ENCODE results near the gene IFIT5.
"Not testable (repeated sequence)": the region's sequence is repeated elsewhere in the genome, so short reads cannot be mapped to it uniquely, and the experiment has no call there.

The IFIT5 gene, protein sequence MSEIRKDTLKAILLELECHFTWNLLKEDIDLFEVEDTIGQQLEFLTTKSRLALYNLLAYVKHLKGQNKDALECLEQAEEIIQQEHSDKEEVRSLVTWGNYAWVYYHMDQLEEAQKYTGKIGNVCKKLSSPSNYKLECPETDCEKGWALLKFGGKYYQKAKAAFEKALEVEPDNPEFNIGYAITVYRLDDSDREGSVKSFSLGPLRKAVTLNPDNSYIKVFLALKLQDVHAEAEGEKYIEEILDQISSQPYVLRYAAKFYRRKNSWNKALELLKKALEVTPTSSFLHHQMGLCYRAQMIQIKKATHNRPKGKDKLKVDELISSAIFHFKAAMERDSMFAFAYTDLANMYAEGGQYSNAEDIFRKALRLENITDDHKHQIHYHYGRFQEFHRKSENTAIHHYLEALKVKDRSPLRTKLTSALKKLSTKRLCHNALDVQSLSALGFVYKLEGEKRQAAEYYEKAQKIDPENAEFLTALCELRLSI

DNA sequence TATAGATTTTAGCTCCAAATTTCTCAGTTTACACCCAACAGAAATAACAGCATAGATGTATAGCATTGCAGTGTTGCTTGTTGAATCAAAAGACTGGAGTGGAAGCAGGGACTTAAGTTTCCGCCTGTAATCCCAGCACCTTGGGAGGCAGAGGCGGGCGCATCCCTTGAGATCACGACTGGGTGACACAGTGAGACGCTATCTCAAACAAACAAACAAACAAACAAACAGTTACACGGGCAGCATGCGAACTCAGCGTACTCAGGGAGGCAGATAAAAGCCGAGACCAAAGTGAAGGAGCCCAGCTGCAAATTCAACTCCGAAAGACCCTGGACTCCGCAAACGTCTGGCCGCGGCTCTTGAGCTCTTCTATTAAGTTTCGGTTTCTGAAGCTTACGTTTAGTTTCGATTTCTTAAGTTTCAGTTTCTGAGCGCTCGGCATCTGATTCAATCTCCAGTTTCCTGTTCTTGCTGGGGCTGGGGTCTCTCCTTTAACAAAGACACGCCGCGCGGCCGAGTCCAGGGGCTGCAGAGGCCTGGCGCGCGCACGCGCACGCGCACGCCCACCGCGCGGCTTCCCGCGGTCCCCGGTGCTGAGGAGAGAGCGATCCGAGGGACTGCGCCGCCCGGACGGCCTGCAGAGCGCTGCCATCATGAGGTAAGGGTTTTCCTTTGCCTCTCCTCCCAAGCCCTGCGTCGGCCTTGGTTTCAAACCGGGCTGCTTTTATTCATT lies at the start of gene IFIT5:
Gene IFIT5 (plus strand): TSS at position 423 of the 733 bp plus-strand sequence. CDS start 231 bp downstream, at position 654.
- peak; percentile 63 for DNase-seq

DNA sequence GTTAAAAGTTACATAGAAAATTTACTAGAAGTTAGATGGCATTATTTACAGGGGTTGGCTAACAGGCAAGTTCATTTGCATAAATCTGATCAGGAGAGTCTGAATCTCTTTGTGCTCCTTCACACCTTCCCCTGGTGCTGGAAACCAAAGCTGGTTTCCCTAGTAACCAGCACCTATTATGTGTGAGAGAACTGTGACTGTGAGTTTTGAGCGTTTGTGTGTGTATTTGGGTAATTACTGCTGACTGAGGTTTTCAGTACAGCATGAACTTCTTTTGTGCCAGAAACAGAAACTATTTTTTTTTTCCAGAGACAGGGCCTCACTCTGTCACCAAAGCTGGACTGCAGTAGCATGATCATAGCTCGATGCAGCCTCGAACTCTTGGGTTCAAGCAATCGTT lies 46.8 kb upstream of the IFIT5 start:
- no peak for DNase-seq

DNA sequence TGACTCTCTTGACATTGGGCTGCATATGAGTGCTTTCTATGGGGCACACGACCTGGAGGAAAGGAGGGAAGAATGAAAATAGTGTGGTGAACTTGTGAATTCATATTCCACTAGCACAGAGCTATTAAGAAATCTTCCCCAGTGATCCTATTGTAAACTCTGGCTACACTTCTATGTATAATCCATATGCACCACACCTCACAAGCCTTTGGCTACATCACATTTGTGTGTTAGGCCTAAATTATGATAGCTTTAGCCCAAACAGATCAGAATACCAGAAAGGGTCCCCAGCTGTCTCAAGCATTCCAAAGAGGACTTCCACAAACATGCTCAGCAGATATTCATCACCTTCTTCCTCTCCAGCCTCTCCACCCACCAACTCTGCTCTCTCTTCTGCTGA lies 46.2 kb upstream of the IFIT5 start:
- DNase-seq, result no peak

DNA sequence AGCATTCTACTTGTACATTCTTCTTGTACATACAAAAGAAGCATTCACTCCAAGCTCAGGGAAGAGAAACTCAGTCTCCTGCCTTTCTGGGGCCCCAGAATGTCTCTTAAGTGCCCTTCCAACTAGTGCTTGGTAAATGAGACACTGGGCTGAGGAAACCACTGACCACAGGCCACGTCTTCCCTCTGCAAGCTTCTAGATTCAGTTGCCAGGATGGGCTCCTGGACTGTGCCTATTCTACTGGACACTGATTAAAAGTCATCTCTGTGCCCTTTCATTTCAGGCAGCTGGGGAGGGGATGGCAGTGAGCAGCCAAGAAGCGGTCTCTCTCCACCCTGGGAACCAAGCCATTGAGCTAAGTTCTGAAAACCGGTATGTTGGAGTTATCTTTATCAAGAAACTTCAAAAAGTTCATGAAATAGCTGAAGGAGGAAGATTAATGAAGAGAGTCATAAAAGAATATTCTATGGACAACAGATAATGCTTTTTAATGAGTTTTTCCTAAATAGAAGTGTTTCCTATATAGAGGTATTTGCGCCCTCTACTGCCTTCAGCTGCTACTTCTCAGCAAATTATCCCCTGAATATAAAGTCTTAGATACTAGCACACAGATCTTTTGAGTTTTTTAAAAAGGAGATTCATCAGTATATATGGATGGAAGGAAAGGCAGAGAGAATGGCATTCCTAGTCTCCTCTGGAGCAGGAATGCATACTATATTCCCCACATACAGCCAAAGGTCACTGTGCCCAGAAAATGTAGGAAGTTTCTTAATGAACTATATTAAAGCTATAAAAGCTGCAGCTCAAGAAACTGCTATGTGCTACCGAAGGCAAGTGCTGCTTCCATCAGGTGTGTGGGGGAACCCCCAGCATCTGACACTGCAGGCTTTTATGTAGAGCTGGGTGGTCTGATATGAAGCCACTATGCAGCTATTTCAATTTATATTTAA lies 44.9 kb upstream of the IFIT5 start:
- peak; percentile 77 for DNase-seq

DNA sequence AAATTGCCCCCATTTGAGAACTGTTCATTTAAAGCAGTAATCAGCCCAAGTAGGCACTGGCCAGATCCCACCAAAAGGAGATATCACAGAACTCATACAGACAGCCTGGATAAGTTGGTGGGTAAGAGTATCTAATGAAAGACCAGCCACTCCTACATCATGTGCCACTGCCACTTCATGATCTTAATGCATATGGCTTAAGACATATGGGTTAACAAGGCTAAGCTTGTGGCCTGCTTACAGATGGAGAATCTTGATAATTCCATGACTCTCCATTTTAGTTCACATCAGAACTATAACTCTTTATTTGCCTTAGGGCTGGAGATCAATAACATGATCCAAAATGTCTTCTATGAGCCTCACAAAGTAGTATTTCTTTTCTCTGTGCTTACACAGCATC lies 43.3 kb upstream of the IFIT5 start:
- peak; percentile 89 for DNase-seq

DNA sequence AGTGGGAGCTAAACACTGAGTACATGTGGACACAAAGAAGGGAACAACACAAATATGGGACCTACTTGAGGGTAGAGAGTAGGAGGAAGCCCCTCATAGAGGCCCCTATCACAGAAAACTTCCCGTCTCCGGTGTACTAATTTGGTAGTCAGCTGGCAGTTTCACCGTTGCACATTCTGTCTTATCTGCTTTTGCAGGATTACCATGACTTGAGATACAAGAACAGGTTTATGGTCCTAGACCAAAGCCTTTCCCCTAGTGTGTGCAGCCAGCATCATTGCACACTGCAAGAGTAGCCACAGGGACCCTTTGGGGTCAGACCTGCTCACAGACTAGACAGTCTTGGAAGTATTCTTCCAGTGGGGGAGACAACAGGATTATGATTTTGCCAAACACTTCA lies 42.4 kb upstream of the IFIT5 start:
- peak; percentile 73 for DNase-seq

DNA sequence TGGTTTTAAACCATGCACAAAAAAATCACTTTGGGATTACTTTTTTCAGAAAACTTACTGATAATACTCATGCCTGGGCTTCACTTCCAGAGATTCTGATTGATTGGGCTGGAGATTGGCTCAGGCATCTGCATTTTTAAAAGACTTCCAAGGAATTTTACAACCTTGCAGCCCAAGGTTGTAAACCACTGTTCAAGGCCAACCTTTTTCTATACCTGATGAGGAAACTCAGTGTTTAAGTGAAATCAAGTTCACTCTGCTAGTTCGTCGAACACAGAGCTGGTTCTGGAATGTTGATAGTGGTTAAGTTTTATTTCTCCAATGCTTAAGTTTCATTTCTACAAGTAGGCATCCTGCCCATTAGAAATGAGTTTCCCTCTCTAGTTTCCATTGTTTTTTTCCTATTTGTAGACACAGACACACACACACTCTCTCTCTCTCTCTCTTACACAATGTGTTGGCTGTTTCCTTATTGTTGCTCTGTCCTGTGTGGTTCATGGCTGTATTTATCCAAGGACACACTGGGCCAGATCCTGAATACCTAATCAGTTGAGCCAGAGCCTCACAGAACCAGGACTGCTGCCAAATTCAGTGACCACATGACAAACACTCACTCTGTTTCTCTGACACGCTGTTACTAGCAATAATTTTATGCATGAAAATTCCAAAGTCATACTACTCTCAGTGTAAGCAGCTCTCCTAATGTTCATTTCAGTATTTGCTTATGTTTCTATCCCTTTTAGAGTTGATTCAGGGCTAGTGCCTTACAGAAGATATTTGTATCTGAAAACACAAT lies 40.3 kb upstream of the IFIT5 start:
- DNase-seq, result peak; percentile 94

DNA sequence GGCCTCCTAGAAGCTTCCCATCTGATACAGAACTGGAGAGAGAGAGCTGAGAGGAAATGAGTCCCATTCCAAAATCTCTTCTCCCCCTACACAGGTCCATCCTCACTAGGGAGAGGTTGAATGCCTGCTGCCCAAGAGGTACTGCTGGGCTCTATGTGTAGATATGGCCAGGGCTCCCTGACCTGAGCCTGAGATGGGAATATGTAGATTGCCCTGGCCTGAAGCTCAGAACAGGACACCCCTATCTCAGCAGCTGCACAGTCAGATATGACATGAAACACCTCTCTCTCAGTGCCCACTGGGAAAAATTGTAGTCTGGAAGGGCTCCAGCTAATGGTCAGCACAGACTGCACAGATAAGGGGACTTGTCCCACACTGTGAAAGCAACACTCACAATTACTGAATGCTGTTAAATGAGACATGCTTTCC lies 39.6 kb upstream of the IFIT5 start:
- DNase-seq, result peak; percentile 93

DNA sequence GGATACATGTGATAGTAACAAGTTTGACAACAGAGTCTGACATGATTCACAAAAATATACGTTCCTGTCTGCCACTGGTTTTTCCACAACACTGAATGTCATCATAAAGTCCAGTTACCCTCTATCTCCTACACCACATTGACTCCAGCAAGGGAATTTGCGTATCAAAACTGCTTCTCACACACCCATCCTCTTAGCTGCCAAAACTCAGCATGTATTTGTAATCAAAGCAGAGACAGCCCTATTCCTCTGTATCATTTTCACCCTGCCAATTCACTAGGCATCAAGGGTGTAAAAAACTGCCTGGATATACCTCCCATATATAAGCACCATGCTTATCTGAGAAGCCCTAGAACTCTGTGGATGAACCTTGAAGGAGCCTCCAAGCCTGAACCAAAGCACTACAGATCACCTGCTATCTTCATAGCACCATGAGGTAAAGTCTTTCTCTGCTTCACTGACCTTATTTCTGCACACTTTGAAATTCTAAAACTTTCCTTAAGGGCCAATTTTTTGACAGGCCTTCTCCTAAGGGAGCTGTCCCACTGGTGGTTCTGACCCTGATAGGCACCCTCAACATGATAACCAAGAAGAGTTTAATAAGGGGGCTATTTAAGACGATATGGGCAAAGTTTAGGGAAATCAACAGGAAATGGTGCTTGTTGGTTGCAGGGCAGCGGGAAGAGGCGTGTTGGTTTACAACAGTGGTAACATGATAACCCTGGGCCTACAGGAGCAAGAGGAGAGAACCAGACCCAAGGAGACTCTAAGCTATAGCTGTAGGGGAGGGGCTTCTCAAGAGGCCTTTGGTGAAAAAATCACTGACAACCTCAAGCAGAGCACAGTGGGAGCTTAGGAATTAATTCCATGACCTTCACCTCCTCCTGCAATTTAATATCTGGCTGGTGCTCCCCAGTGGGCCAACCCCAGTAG lies 36.4 kb upstream of the IFIT5 start, which contains the start of gene IFIT1B:
Gene IFIT1B (plus strand): TSS at position 352 of the 933 bp plus-strand sequence. CDS start 80 bp downstream, at position 432.
- peak; percentile 89 for DNase-seq

DNA sequence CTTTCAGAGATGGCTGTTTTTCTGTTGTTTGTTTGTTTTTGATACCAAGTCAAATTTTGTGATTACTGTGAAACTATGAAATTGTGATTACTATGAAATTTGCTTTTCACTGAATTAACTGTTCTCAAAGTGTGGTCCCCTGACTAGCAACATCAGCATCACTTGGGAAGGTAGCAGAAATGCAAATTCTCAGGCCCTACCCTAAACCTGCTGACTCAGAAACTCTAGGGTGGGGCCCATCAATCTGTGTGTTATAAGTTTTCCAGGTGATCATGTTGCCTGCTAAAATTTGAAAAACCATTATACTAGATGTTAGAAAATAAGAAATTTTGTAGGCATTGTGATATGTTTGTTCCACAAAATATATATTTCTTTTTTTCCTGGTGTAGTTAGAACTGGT lies 35.3 kb upstream of the IFIT5 start:
- DNase-seq, result no peak

DNA sequence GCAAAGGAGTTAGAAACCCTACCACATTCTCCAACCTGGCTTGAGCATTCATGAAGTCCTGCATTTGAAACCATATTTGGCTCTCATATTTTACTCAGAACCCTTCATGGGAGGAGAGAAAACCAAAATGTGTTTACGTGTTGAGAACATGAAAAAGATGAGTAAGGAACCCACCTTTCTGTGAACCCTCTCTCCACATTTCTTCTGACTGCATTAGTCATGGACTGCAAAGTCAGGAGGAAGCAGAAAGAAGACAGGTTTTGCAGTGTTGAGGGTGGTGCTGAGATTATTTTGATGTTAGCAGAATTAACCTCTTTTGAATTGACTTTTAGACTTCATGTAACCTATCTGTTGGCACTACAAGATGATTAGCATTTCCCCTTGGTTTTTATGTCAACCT lies 31.6 kb upstream of the IFIT5 start:
- DNase-seq, result no peak

DNA sequence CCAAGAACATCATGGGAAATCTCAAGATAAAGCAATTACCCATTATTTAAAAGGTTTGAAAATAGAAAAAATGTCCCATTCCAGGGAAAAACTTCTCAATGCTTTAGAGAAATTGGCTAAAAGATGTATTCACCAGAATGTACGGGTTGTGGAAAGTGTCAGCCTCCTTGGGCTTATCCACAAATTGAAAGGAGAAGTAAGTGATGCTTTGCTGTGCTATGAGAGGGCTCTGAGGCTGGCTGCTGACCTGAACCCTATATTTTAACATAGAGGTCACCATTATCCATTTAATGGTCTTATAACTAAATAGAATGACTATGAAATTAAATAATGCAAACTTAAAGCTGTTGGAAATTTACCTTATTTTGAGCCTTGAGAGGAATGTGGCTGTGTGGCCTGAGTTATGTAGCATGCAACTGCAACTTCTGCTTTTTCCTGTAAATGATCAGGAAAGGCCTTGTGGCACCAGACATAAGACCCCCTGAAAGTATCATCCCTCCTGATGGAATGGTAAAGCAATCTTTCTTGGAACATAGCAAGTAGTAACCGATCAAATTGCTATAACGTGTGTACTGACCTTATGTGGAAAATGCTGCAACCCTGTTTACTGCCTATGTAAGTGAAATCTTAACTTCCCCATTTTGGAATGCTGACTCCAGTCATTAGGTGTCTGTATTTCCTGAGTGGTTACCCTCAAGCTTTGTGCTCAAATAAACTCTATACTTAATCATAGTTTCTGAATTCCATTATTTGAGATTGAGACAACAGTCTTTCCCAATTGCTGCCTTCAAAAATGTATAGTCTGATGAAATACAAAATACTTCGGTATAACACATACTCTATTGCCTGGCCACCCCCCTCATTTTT lies 29.7 kb upstream of the IFIT5 start:
- peak; percentile 31 for DNase-seq

DNA sequence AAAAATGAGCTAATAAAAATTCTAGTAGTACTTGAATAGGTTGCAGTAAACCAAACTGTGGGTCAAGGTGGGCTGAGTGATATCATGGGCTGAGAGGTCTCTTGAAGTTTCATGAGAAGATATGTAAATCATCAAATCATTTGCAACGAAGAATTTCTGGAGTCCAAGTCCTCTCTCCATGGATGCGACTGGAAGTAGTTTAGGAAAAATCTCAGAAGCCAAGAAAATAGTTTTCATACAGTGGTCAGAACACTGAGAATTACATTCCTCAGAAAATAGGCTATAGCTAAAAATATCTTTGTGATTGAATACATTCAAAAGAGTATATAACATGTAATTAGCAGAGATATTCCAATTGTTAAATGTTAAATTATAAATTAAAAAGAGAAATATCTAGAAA lies 25.6 kb upstream of the IFIT5 start:
- DNase-seq, result no peak

DNA sequence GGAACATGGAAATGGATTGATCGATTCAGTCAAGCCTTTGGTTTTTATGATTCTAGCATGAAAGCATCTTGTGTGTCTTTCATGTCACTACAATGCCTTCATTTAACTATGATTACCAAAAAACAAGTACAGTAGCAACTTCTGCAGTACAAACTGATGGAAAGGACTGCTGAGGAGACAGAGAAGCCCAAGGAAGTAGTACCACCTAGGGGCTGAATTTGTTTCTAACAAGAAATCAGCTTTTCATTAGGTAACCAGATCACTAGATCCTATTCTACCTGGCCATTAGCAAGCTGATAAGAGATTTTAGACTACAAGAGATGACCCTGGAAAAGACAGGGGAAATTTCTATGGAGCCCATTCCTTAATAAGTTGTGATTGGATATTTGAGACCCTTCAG lies 25.1 kb upstream of the IFIT5 start:
- DNase-seq, result peak; percentile 61

DNA sequence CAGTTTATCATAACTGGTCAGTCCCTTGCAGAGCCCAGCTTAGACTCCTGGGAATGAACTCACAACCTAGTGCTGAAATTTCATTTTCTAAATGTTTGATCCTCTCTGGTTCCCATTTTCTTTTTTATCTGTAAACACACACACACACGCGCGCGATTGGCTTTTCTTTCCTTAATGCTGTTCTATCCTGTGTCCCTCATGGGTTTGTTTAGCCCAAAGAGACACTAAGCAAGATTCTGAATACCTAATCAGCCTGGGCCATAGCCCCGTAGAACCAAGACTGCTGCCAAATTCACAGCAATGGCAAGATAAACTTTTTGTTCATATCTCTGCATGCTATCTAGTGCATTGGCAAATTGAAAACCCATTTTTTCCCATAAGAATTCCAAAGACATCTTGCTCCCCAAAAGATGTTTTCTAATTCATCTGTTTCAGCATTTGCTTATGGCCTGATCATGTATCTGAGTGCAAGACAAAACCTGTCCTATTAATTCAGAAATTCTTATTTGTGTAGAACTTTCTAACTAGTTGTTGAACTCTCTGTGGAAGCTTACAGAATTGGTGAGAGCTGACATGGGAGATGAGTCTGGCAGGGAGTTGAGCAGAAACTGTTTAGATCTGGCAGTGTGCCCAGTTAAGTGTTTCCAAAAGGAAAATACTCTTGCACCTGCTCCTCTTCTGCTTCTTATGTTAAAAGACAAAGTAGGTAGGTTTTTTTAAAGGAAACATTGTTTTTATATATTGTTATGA lies 23.7 kb upstream of the IFIT5 start:
- DNase-seq, result peak; percentile 81

DNA sequence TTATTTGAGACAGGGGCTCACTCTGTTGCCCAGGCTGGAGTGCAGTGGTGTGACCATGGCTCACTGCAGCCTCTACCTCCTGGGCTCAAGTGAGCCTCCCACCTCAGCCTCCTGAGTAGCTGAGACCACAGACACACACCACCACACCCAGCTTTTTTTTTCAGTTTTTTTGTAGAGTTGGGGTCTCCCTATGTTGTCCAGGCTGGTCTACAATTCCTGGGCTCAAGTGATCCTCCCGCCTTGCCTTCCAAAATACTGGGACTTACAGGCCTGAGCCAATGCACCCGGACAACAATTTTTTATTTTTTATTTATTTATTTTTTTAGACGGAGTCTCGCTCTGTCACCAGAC lies 23.2 kb upstream of the IFIT5 start:
- DNase-seq, result not testable (repeated sequence)

DNA sequence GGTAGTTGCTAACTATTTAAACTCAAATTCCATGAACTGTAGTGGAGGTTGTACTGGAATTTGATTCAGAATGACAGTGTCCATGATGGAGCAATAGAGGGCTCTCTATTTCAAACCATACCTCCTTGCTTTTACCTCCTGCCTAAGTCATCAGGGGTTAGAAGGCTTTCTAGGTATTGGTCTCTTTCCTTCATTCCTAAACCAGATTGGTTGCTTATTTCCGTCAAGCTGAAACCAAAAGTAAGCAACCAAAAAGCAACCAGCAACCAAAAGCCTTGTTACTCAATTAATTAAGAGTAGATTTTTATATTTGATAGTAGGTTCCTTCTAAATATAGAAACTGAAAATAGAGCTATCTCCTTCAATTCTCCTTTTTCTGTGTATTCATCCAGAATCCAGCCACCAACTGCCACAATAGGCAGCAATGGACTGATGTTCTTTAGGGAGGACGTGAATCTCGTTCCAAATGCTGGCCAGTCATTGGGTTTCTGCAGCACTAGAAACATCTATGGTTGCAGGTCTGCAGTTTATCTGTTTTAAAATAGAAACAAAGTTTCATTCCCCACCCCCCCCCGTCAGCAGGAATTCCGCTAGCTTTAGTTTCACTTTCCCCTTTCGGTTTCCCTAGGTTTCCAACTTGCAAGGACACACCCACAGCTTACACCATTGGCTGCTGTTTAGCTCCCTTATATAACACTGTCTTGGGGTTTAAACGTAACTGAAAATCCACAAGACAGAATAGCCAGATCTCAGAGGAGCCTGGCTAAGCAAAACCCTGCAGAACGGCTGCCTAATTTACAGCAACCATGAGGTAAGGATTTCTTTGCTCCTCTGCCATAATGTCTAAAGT lies 22.2 kb upstream of the IFIT5 start, which contains the start of gene IFIT1:
Gene IFIT1 (plus strand): TSS at position 717 of the 850 bp plus-strand sequence. CDS start 90 bp downstream, at position 807.
- peak; percentile 88 for DNase-seq

DNA sequence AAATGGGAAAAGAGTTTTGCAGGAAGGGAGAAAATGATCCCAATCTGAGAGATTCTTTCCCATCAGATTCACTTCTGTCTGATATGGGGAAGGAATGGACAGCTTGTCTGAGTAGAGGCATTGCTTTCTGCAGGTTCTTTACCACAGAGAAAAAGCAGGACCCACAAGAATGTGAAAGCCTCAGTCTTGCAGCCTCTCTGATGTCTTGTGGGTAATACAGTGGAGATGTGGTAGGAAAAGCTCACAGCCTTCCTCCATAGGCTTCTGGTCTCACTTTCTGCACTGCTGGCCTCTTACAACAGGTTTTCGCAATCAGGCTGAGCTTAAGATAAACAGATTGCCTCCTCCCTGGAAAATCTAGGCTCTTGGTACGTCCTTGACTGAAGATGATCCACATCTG lies 21.4 kb upstream of the IFIT5 start:
- DNase-seq, result peak; percentile 19
